ENCODE data around the gene GPR32. TPM values are rescaled to one million over a fixed set of nuclear protein-coding genes. Genes with fewer than 3 reads are reported as not detected.

GPR32 gene
- total and polyA plus RNA-seq, 2 of the 8 experiments (the other 6 are each of a cell fraction or from before 2014, with no cell fraction given), result not detected

DNA sequence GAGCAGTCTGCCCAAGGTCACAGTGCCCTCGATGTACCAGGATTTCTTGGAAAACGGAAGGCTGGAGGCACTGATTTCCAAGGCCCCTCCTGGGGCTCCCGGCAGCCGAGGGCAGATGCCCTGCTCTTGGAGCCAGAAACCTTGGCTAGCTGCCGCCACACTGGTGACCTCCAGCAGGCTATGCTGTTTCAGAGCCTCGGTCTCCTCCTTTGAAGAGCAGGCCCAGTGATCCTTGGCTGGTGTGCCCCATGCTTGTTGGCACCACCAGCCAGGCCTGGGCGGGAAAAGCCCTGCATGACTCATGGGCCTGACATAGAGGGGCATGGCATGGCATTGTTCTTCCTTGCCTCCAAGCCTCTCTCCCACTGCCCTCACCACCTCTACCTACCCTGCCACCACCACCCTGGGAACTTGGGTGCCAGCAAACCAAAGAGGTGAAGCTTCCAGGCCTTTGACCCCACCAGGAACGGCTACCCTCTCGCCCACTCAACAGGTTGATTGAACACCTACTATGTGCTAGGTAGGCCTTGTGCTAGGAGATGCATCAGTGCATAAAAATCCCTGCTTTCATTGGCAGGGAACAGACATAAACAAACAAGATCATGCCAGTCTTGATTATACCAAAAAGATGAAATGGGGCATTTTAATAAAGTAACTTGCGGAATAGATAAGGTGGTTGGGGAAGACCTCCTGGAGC, 48.7 kb upstream of the GPR32 start:
- no peak overlapping the region for H2AK5ac ChIP-seq (ENCODE audit: low read depth, low read length)
- no peak overlapping the region for H3K9ac ChIP-seq (replicated peaks in 1 of 4; ENCODE audit: extremely low read depth in 1 of 4, low read depth in 3 of 4, low read length in 3 of 4)
- no peaks in the 10 kb centered on the region for H3K79me1 ChIP-seq (ENCODE audit: low read depth, low read length)
- peak overlapping the region; percentile 25; the same call in 1 of the 2 replicates for H2BK20ac ChIP-seq (ENCODE audit: low read length)
- FAIRE-seq (no peak), DNase-seq (ENCODE audit: low read depth in 1 of 2, low spot score in 2 of 2) (no peak)
- H3K79me2 ChIP-seq (ENCODE audit: control insufficient read depth in 1 of 2, insufficient read depth in 2 of 2, low read length in 2 of 2), result peaks cover 0 to 5% of the 10 kb centered on the region in 2 experiments; a peak in 1 of 4 replicates
- H4K8ac ChIP-seq (ENCODE audit: extremely low read depth, insufficient read depth, low read length), result 0 out of 2 replicates have a peak overlapping the region, but pooled peaks have one; percentile 3
- no peak overlapping the region for H4K5ac ChIP-seq (ENCODE audit: insufficient read length, low read depth, low read length)
- no peak overlapping the region for H2BK120ac ChIP-seq (replicated peaks; ENCODE audit: low read depth, low read length)
- H4K20me1 ChIP-seq (replicated peaks in 1 of 2; ENCODE audit: control insufficient read depth in 1 of 2, insufficient read depth in 2 of 2, low read length in 2 of 2), result peaks cover 1 to 6% of the 10 kb centered on the region in 2 experiments
- no peak overlapping the region for H3K56ac ChIP-seq (replicated peaks; ENCODE audit: insufficient read length, low read depth, low read length)
- no peak overlapping the region for H3K4ac ChIP-seq (replicated peaks; ENCODE audit: insufficient read length, low read depth, low read length)
- H3K27me3 ChIP-seq (replicated peaks in 1 of 4; ENCODE audit: control insufficient read depth in 3 of 4, extremely low read depth in 1 of 4, insufficient read depth in 3 of 4, low read length in 3 of 4), result peaks cover 4 to 47% (median 30%) of the 10 kb centered on the region in 4 experiments
- peaks cover 15% of the 10 kb centered on the region for H3K23me2 ChIP-seq (ENCODE audit: low read depth, low read length)
- H3K4me2 ChIP-seq (ENCODE audit: insufficient read depth in 1 of 2, low read depth in 2 of 2, low read length in 2 of 2), result no peak overlapping the region; a peak in 2 of 4 replicates
- peak overlapping the region; percentile 93 for H2BK15ac ChIP-seq (ENCODE audit: low read length)
- no peak overlapping the region for H2AFZ ChIP-seq (ENCODE audit: low read length)
- no peaks in the 10 kb centered on the region for H3K36me3 ChIP-seq (ENCODE audit: control insufficient read depth in 2 of 4, insufficient read depth in 4 of 4, low read length in 3 of 4)
- H3K23ac ChIP-seq (ENCODE audit: insufficient read length), result no peak overlapping the region
- no peak overlapping the region for H2BK5ac ChIP-seq (ENCODE audit: low read depth, low read length)
- ChIA-PET CTCF (ENCODE audit: partially characterized antibody) (interaction anchor here (0.6 to 6.2 kb wide), 17 partner anchors 12 to 999 kb away, joined by 3 to 134 read pairs (median 4); partner anchors contain the start of gene GPR32), POLR2A (ENCODE audit: partially characterized antibody) (interaction anchor here (1.2 to 11.8 kb wide), 7 partner anchors 9 to 84 kb away, joined by 3 to 72 read pairs (median 8); no protein-coding TSS in a partner anchor)
- H3K27ac ChIP-seq (ENCODE audit: low read depth, low read length), result no peak overlapping the region
- H3K4me1 ChIP-seq (replicated peaks in 1 of 4; ENCODE audit: control insufficient read depth in 3 of 4, insufficient read depth in 4 of 4, low read length in 3 of 4), result peaks cover 5 to 40% (median 25%) of the 10 kb centered on the region in 4 experiments
- H3K14ac ChIP-seq (ENCODE audit: insufficient read length), result no peak overlapping the region
- peak overlapping the region; percentile 72; the same call in 1 of the 2 replicates for H2BK12ac ChIP-seq (ENCODE audit: low read depth, low read length)
- H3K18ac ChIP-seq (ENCODE audit: extremely low read depth, low read length), result no peak overlapping the region
- WGBS, 2 experiments (ENCODE audit: extremely low coverage in 1 of 2, insufficient coverage in 1 of 2, insufficient read length in 1 of 2, insufficient replicate concordance in 2 of 2, low coverage in 1 of 2, low lambda C conversion rate in 2 of 2, missing lambda C conversion rate in 1 of 2), result 92% methylated on average over 9 of the region's 10 CpGs; no CpG with 5 or more reads in 1 of the 2 experiments
- H3K4me3 ChIP-seq (ENCODE audit: extremely low read depth in 1 of 4, insufficient read depth in 2 of 4, low read depth in 3 of 4, low read length in 4 of 4), result no peak overlapping the region
- H3K9me3 ChIP-seq (ENCODE audit: insufficient read depth in 2 of 2, low read depth in 1 of 2, low read length in 1 of 2), result no peaks in the 10 kb centered on the region
- H4K91ac ChIP-seq (replicated peaks; ENCODE audit: insufficient read length, low read length), result no peak overlapping the region
- TF ChIP-seq, protein P1, sequence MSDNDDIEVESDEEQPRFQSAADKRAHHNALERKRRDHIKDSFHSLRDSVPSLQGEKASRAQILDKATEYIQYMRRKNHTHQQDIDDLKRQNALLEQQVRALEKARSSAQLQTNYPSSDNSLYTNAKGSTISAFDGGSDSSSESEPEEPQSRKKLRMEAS (IDR thresholded peaks at IDR 0.05), result no peak
- TF ChIP-seq RNF2 (IDR thresholded peaks at IDR 0.05; ENCODE audit: borderline replicate concordance, low read depth, low read length, missing control alignments, poor library complexity, severe bottlenecking), result no peak
- TF ChIP-seq, protein P2, sequence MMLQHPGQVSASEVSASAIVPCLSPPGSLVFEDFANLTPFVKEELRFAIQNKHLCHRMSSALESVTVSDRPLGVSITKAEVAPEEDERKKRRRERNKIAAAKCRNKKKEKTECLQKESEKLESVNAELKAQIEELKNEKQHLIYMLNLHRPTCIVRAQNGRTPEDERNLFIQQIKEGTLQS (IDR thresholded peaks at IDR 0.05; ENCODE audit: insufficient read depth, low read depth, low read length), result no peak
- no peak for TF ChIP-seq SIRT6 (IDR thresholded peaks at IDR 0.05; ENCODE audit: low read length)
- TF ChIP-seq, protein P3, sequence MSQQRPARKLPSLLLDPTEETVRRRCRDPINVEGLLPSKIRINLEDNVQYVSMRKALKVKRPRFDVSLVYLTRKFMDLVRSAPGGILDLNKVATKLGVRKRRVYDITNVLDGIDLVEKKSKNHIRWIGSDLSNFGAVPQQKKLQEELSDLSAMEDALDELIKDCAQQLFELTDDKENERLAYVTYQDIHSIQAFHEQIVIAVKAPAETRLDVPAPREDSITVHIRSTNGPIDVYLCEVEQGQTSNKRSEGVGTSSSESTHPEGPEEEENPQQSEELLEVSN (IDR thresholded peaks at IDR 0.05), result no peak
- TF ChIP-seq RAD21 (IDR thresholded peaks at IDR 0.05 in 1 of 2, conservative IDR thresholded peaks at IDR 0.05 in 1 of 2; ENCODE audit: low read depth in 2 of 2, low read length in 2 of 2), result no peak
- no peak for TF ChIP-seq SIX5 (IDR thresholded peaks at IDR 0.05; ENCODE audit: low read depth, low read length)
